HG03159 (cell line): ENCODE measurements around the gene NKAP.

Experiments
- ATAC-seq: cut with Tn5 transposase; IDR thresholded peaks from one replicate; pipeline ENCODE4 v1.9.1; 2021; ENCODE audit warnings: mild to moderate bottlenecking, moderate library complexity; ENCODE audit not compliant: unreplicated experiment

The NKAP gene

DNA sequence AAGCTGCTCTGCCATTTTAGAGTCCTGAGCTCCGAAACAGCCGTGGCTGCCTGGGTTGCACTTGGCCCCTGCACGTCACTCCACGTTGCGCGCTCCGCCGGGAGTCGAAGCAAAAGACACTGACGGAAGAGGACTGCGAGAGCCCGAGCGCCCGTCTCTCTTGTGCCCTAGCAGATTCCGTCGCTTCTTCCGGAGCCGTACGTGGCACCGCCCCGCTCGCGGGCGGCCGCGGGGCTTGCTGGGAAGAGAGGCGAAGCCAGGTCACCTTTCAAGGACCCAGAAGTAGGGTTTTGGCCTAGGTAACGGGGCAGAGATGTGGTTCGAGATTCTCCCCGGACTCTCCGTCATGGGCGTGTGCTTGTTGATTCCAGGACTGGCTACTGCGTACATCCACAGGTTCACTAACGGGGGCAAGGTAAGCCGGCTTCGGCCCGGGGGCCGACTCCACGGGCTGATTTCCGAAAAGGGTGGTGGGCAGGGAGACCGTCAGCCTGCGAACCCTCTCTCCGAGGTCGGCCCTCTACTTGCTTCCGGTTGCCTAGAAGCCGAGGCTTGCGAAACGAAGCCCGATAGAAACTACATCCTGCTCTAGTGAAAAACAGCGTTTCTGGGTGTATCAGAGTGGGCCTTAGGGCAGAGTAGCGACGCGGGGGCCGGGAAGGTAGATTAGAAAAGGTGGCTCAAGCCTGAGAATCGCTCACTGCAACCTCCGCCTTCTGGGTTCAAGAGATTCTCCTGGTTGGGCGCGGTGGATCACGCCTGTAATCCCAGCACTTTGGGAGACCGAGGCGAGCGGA lies 71.8 kb downstream of the NKAP start, which contains the start of the genes NDUFA1 and RNF113A:
Gene NDUFA1 (plus strand): TSS at position 234 of the 797 bp plus-strand sequence. CDS start 80 bp downstream, at position 314.
Gene RNF113A (minus strand): TSS at position 135 of the 797 bp plus-strand sequence. CDS start 120 bp downstream, at position 15.
- peak; percentile 86 for ATAC-seq

DNA sequence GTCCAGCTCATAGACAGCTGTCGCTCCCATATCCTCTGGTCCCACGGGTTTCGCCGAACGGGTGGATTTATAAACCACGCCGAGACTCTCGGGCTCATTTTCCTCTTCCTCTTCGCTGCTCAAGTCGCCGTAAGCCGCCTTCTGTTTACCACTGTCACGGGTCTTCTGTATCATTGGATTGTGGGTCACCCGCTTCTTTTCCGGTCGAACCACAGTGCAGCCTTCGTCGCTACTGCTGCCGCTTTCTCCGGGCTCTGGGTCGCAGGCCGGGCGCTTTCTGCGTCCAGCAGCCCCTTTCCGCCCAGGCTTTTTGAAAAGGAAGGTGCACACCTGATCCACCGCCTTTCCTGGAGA lies 72.3 kb downstream of the NKAP start:
- peak; percentile 37 for ATAC-seq
